ENCODE measurements around the gene TSEN54.
"Not testable (repeated sequence)": the region's sequence is repeated elsewhere in the genome, so short reads cannot be mapped to it uniquely, and the experiment has no call there.

The TSEN54 gene

GRCh38 chr17:75516255-75516618 lies at the start of gene TSEN54:
TSS of gene TSEN54 (plus strand) at chr17:75516528. CDS start at chr17:75516561, 33 bp downstream.
- DNase-seq: peak; percentile 98

- DNase-seq: no peak
Measured at GRCh38 chr17:75468291-75468754, 48.0 kb upstream of the TSEN54 start.

GRCh38 chr17:75468779-75469373 lies 47.5 kb upstream of the TSEN54 start:
- no peak for DNase-seq

GRCh38 chr17:75471207-75471606 lies 45.1 kb upstream of the TSEN54 start:
- DNase-seq: no peak

- DNase-seq: no peak
Measured at GRCh38 chr17:75472119-75472518, 44.2 kb upstream of the TSEN54 start.

GRCh38 chr17:75473246-75473645 lies 43.1 kb upstream of the TSEN54 start:
- no peak for DNase-seq

GRCh38 chr17:75474736-75475135 lies 41.6 kb upstream of the TSEN54 start:
- DNase-seq: no peak

- no peak for DNase-seq
Measured at GRCh38 chr17:75475144-75475835, 41.0 kb upstream of the TSEN54 start.

- DNase-seq: no peak
Measured at GRCh38 chr17:75475851-75476250, 40.5 kb upstream of the TSEN54 start.

GRCh38 chr17:75476271-75476671 lies 40.1 kb upstream of the TSEN54 start:
- DNase-seq: no peak

GRCh38 chr17:75476752-75477489 lies 39.4 kb upstream of the TSEN54 start:
- no peak for DNase-seq

- DNase-seq: not testable (repeated sequence)
Measured at GRCh38 chr17:75477490-75477862, 38.9 kb upstream of the TSEN54 start.

- no peak for DNase-seq
Measured at GRCh38 chr17:75478508-75478907, 37.8 kb upstream of the TSEN54 start.

- no peak for DNase-seq
Measured at GRCh38 chr17:75480281-75480680, 36.0 kb upstream of the TSEN54 start.

GRCh38 chr17:75481194-75482068 lies 34.9 kb upstream of the TSEN54 start:
- DNase-seq: no peak

GRCh38 chr17:75482098-75482942 lies 34.0 kb upstream of the TSEN54 start:
- DNase-seq: no peak

- DNase-seq: no peak
Measured at GRCh38 chr17:75485688-75486087, 30.6 kb upstream of the TSEN54 start.

- no peak for DNase-seq
Measured at GRCh38 chr17:75486151-75486550, 30.2 kb upstream of the TSEN54 start.

GRCh38 chr17:75486951-75487350 lies 29.4 kb upstream of the TSEN54 start:
- DNase-seq: no peak

- peak; percentile 72 for DNase-seq
Measured at GRCh38 chr17:75487351-75488070, 28.8 kb upstream of the TSEN54 start.

Measured in activated effector memory CD4-positive, alpha-beta T cell treated with anti-CD3 and anti-CD28 coated beads, Interleukin-2, amount 50 U/mL, for 16 hours (primary cell).